ENCODE data around the gene PHYHIPL. TPM values are rescaled to one million over a fixed set of nuclear protein-coding genes. Genes with fewer than 3 reads are reported as not detected.

Gene PHYHIPL
- total RNA-seq, 4 donors from 2014 or later = 0.10 to 0.29 TPM; not detected in 2

GRCh38 chr10:59227136-59227673, 50.8 kb downstream of the PHYHIPL start:
- 92 to 94% methylated on average over 3 of the region's 3 CpGs for WGBS, 2 donors
- no peak for DNase-seq (ENCODE audit: low spot score in 2 of 2)
- TF ChIP-seq, protein P1, sequence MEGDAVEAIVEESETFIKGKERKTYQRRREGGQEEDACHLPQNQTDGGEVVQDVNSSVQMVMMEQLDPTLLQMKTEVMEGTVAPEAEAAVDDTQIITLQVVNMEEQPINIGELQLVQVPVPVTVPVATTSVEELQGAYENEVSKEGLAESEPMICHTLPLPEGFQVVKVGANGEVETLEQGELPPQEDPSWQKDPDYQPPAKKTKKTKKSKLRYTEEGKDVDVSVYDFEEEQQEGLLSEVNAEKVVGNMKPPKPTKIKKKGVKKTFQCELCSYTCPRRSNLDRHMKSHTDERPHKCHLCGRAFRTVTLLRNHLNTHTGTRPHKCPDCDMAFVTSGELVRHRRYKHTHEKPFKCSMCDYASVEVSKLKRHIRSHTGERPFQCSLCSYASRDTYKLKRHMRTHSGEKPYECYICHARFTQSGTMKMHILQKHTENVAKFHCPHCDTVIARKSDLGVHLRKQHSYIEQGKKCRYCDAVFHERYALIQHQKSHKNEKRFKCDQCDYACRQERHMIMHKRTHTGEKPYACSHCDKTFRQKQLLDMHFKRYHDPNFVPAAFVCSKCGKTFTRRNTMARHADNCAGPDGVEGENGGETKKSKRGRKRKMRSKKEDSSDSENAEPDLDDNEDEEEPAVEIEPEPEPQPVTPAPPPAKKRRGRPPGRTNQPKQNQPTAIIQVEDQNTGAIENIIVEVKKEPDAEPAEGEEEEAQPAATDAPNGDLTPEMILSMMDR (IDR thresholded peaks at IDR 0.05) = no peak
- TF ChIP-seq POLR2A (IDR thresholded peaks at IDR 0.05) = no peak
- H3K4me3 ChIP-seq (ENCODE audit: low read depth, poor library complexity, severe bottlenecking) = no peak overlapping the region
- intact Hi-C loops (cut with DNase I; ENCODE audit: low total_unique reads) = no loop called here

DNA sequence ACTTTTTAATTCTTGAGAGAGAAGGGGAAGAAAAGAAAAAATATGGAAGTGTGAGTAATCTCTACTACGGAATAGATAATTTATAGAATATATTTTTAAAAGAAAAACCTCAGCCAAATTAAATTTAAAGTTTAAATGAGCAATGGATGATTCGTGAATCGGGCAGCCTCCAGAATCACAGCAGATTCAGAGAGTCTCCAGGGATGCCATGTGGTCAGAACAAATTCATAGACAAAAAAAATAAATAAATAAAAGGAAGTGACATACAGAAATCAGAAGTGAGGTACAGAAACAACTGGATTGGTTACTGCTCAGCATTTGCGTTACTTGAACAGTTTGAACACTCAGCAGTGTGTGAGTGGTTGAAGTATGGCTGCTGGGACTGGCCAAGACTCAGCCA, 53.0 kb downstream of the PHYHIPL start:
- intact Hi-C loops (cut with DNase I; ENCODE audit: low total_unique reads) = no loop called here
- no peak for TF ChIP-seq POLR2A (IDR thresholded peaks at IDR 0.05)
- TF ChIP-seq, protein P1 (IDR thresholded peaks at IDR 0.05) = no peak
- WGBS, 2 donors = 94 to 97% methylated on average over 4 of the region's 4 CpGs
- H3K4me3 ChIP-seq (ENCODE audit: low read depth, poor library complexity, severe bottlenecking) = no peak overlapping the region
- DNase-seq (ENCODE audit: low spot score in 2 of 2) = no peak

GRCh38 chr10:59234194-59234593, 57.8 kb downstream of the PHYHIPL start:
- WGBS, 2 donors = 81% methylated on average over 3 of the region's 3 CpGs
- no peak for DNase-seq (ENCODE audit: low spot score in 2 of 2)
- H3K4me3 ChIP-seq (ENCODE audit: low read depth, poor library complexity, severe bottlenecking) = no peak overlapping the region
- TF ChIP-seq, protein P1 (IDR thresholded peaks at IDR 0.05) = no peak
- no peak for TF ChIP-seq POLR2A (IDR thresholded peaks at IDR 0.05)
- intact Hi-C loops (cut with DNase I; ENCODE audit: low total_unique reads) = no loop called here

- no peak for DNase-seq (ENCODE audit: low spot score in 2 of 2)
Observed at GRCh38 chr10:59234816-59235429, 58.5 kb downstream of the PHYHIPL start.

GRCh38 chr10:59236064-59236697, 59.7 kb downstream of the PHYHIPL start:
- intact Hi-C loops (cut with DNase I; ENCODE audit: low total_unique reads) = loop anchor here (5.0 kb wide), 1 partner anchor 381 kb away; no protein-coding TSS in a partner anchor
- TF ChIP-seq, protein P1 (IDR thresholded peaks at IDR 0.05) = no peak
- TF ChIP-seq POLR2A (IDR thresholded peaks at IDR 0.05) = no peak
- DNase-seq (ENCODE audit: low spot score in 2 of 2) = no peak
- 91% methylated on average over 4 of the region's 4 CpGs for WGBS, 2 donors
- no peak overlapping the region for H3K4me3 ChIP-seq (ENCODE audit: low read depth, poor library complexity, severe bottlenecking)

More at GRCh38 chr10:59234816-59235429, 58.5 kb downstream of the PHYHIPL start:
- no peak overlapping the region for H3K4me3 ChIP-seq (ENCODE audit: low read depth, poor library complexity, severe bottlenecking)
- TF ChIP-seq, protein P1 (IDR thresholded peaks at IDR 0.05) = no peak
- no peak for TF ChIP-seq POLR2A (IDR thresholded peaks at IDR 0.05)
- intact Hi-C loops (cut with DNase I; ENCODE audit: low total_unique reads) = loop anchor here (5.0 kb wide), 1 partner anchor 382 kb away; no protein-coding TSS in a partner anchor

Measured in lower leg skin (tissue), 4 donors.